Hepatocyte (in vitro differentiated cells): ENCODE data around the gene FAM170A. TPM values are rescaled to one million over a fixed set of nuclear protein-coding genes. Genes with fewer than 3 reads are reported as not detected.

Experiments used
- DNase-seq: peaks from one replicate; pipeline ENCODE4 v3.0.0-alpha.2; 2016; ENCODE audit warnings: low spot score
- H2AFZ ChIP-seq: fragments of 200-600 bp; sonication (generic); 2 replicates; pipeline ENCODE4 v1.6.0; 2016; ENCODE audit warnings: antibody characterized with exemption, mild to moderate bottlenecking
- H3K27ac ChIP-seq: fragments of 200-600 bp; sonication (generic); 2 replicates; pipeline ENCODE4 v1.5.1; 2016; ENCODE audit warnings: mild to moderate bottlenecking
- H3K27me3 ChIP-seq: fragments of 200-600 bp; sonication (generic); 2 replicates; pipeline ENCODE4 v1.6.1; 2016
- H3K36me3 ChIP-seq: fragments of 200-600 bp; sonication (generic); replicated peaks from 2 replicates; pipeline ENCODE4 v1.5.1; 2016; ENCODE audit warnings: low read depth; ENCODE audit not compliant: insufficient read depth
- H3K4me1 ChIP-seq: fragments of 200-600 bp; sonication (generic); 2 replicates; pipeline ENCODE4 v1.5.1; 2016; ENCODE audit warnings: mild to moderate bottlenecking, moderate library complexity; ENCODE audit not compliant: insufficient read depth
- H3K4me2 ChIP-seq: fragments of 200-600 bp; sonication (generic); 2 replicates; pipeline ENCODE4 v1.6.0; 2016
- H3K4me3 ChIP-seq: fragments of 200-600 bp; sonication (generic); 2 replicates; pipeline ENCODE4 v1.5.1; 2016; ENCODE audit warnings: mild to moderate bottlenecking
- H3K79me2 ChIP-seq: fragments of 200-600 bp; sonication (generic); 2 replicates; pipeline ENCODE4 v1.6.0; 2017; ENCODE audit warnings: mild to moderate bottlenecking
- H3K9me2 ChIP-seq: fragments of 200-600 bp; sonication (generic); replicated peaks from 2 replicates; pipeline ENCODE4 v1.6.0; 2017; ENCODE audit warnings: mild to moderate bottlenecking; ENCODE audit not compliant: insufficient read depth
- H3K9me3 ChIP-seq: fragments of 200-600 bp; sonication (generic); 2 replicates; pipeline ENCODE4 v1.5.1; 2016; ENCODE audit warnings: low read depth, mild to moderate bottlenecking
- H4K20me1 ChIP-seq: fragments of 200-600 bp; sonication (generic); 2 replicates; pipeline ENCODE4 v1.6.0; 2016; ENCODE audit warnings: mild to moderate bottlenecking; ENCODE audit not compliant: insufficient read depth, poor library complexity, severe bottlenecking
- CTCF ChIP-seq: fragments of 200-600 bp; sonication (generic); IDR thresholded peaks from 2 replicates; pipeline ENCODE4 v1.5.1; 2016; ENCODE audit warnings: antibody characterized with exemption, mild to moderate bottlenecking; ENCODE audit not compliant: poor library complexity
- EZH2 ChIP-seq: fragments of 200-600 bp; sonication (generic); IDR thresholded peaks from 2 replicates; pipeline ENCODE4 v1.6.1; 2016; ENCODE audit warnings: antibody characterized with exemption, mild to moderate bottlenecking, borderline replicate concordance
- EZH2phosphoT487 ChIP-seq: fragments of 200-600 bp; sonication (generic); IDR thresholded peaks from one replicate; pipeline ENCODE4 v1.6.1; 2018; ENCODE audit warnings: antibody characterized with exemption, mild to moderate bottlenecking, low read depth, moderate library complexity; ENCODE audit not compliant: unreplicated experiment, severe bottlenecking
- WGBS: methylation state at CpG from one replicate; pipeline ENCODE4 v1.1.6; 2016; ENCODE audit warnings: low lambda C conversion rate; ENCODE audit errors: missing lambda C conversion rate; 5-methylcytosine and 5-hydroxymethylcytosine counted together
- polyA plus RNA-seq: library from polyadenylated mRNA; unstranded; fragments of >200 nt; fragmentation: Nextera tagmentation; extraction: Ambion mirVana; gene quantifications from 2 replicates; pipeline ENCODE4 v1.2.1, GENCODE V29; 2016
- total RNA-seq: library from RNA; depleted of rRNA; stranded (reverse); fragments of >200 nt; gene quantifications from 2 replicates; pipeline ENCODE4 v1.2.3, GENCODE V29; 2014

FAM170A gene
- total RNA-seq (not detected in 2 replicates), polyA plus RNA-seq (not detected in 2 replicates)

- no peak within 1 kb of the TSS for H2AFZ ChIP-seq
- H3K4me1 ChIP-seq: no peaks in the 10 kb centered on the region
- H3K36me3 ChIP-seq: no peaks in the 10 kb centered on the region
- H3K9me2 ChIP-seq: no peaks in the 10 kb centered on the region
- no peaks in the 10 kb centered on the region for H3K79me2 ChIP-seq
- TF ChIP-seq EZH2: no peak
- TF ChIP-seq EZH2phosphoT487: no peak
- TF ChIP-seq CTCF: no peak
- WGBS: 96% methylated on average over 9 of the region's 9 CpGs
- no peaks in the 10 kb centered on the region for H4K20me1 ChIP-seq
- no peaks in the 10 kb centered on the region for H3K9me3 ChIP-seq
- DNase-seq: no peak
- H3K4me3 ChIP-seq: no peak within 1 kb of the TSS
- no peak within 1 kb of the TSS for H3K4me2 ChIP-seq
- no peak within 1 kb of the TSS for H3K27ac ChIP-seq
- H3K27me3 ChIP-seq: no peaks in the 10 kb centered on the region
Measured at GRCh38 chr5:119629339-119629738, at the start of gene FAM170A. Gene FAM170A (plus strand): TSS chr5:119629558. CDS start chr5:119629769, 211 bp downstream.

- Histone ChIP-seq H4K20me1 (no peaks in the 10 kb centered on the region), H3K36me3 (no peaks in the 10 kb centered on the region), H2AFZ (no peak overlapping the region), H3K9me2 (no peaks in the 10 kb centered on the region), H3K9me3 (no peaks in the 10 kb centered on the region), H3K4me2 (no peak overlapping the region), H3K4me3 (no peak overlapping the region), H3K79me2 (no peaks in the 10 kb centered on the region), H3K27ac (no peak overlapping the region), H3K4me1 (peaks cover 17% of the 10 kb centered on the region), H3K27me3 (no peaks in the 10 kb centered on the region)
- no peak for DNase-seq
- 55% methylated on average over 1 of the region's 1 CpG for WGBS
- TF ChIP-seq CTCF (no peak), EZH2 (no peak), EZH2phosphoT487 (no peak)
Measured at GRCh38 chr5:119582987-119583386, 46.4 kb upstream of the FAM170A start.

GRCh38 chr5:119583684-119584083, 45.7 kb upstream of the FAM170A start:
- no peak overlapping the region for H3K27ac ChIP-seq
- WGBS: 76% methylated on average over 3 of the region's 3 CpGs
- no peaks in the 10 kb centered on the region for H3K27me3 ChIP-seq

More at GRCh38 chr5:119583684-119584083, 45.7 kb upstream of the FAM170A start:
- Histone ChIP-seq H4K20me1 (no peaks in the 10 kb centered on the region), H3K79me2 (no peaks in the 10 kb centered on the region), H3K9me3 (no peaks in the 10 kb centered on the region), H2AFZ (no peak overlapping the region), H3K4me1 (peaks cover 17% of the 10 kb centered on the region), H3K9me2 (no peaks in the 10 kb centered on the region), H3K4me3 (no peak overlapping the region), H3K36me3 (no peaks in the 10 kb centered on the region), H3K4me2 (no peak overlapping the region)
- TF ChIP-seq EZH2: no peak
- no peak for TF ChIP-seq EZH2phosphoT487
- no peak for TF ChIP-seq CTCF
- DNase-seq: no peak
